HG03439 (cell line): Measurements from ENCODE around the gene PCDHB15.
"Not testable (repeated sequence)": the region's sequence is repeated elsewhere in the genome, so short reads cannot be mapped to it uniquely, and the experiment has no call there.

Experiments used
- ATAC-seq: cut with Tn5 transposase; IDR thresholded peaks from one replicate; pipeline ENCODE4 v1.9.1; 2021; ENCODE audit warnings: mild to moderate bottlenecking, moderate library complexity; ENCODE audit not compliant: unreplicated experiment

Gene PCDHB15

DNA sequence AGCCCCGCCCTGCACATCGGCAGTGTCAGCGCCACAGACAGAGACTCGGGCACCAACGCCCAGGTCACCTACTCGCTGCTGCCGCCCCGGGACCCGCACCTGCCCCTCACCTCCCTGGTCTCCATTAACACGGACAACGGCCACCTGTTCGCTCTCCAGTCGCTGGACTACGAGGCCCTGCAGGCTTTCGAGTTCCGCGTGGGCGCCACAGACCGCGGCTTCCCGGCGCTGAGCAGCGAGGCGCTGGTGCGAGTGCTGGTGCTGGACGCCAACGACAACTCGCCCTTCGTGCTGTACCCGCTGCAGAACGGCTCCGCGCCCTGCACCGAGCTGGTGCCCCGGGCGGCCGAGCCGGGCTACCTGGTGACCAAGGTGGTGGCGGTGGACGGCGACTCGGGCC, 1.8 kb downstream of the PCDHB15 start:
- ATAC-seq = not testable (repeated sequence)

GRCh38 chr5:141247434-141247833, 2.2 kb downstream of the PCDHB15 start:
- not testable (repeated sequence) for ATAC-seq

GRCh38 chr5:141250576-141250975, 5.4 kb downstream of the PCDHB15 start:
- no peak for ATAC-seq

- ATAC-seq = no peak
These were observed 13.3 kb downstream of the PCDHB15 start for GRCh38 chr5:141258464-141258863.

DNA sequence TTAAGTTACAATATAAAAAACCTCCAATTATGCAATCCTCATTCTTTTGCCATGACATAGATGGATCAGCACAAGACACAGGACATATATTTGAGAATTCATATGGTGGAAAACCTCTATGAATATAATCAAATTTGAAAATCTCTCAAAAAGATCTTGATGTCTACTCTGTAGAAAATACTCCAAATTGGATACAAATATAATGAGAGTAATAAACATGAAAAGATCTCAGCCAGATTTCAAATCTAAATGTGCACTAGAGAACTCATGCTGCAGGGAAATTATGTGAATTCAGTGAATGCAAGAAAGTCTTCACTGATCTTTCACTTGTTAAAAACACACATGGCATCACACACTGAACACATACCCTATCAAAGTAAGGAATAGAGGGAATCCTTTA, 13.8 kb downstream of the PCDHB15 start:
- ATAC-seq = no peak

DNA sequence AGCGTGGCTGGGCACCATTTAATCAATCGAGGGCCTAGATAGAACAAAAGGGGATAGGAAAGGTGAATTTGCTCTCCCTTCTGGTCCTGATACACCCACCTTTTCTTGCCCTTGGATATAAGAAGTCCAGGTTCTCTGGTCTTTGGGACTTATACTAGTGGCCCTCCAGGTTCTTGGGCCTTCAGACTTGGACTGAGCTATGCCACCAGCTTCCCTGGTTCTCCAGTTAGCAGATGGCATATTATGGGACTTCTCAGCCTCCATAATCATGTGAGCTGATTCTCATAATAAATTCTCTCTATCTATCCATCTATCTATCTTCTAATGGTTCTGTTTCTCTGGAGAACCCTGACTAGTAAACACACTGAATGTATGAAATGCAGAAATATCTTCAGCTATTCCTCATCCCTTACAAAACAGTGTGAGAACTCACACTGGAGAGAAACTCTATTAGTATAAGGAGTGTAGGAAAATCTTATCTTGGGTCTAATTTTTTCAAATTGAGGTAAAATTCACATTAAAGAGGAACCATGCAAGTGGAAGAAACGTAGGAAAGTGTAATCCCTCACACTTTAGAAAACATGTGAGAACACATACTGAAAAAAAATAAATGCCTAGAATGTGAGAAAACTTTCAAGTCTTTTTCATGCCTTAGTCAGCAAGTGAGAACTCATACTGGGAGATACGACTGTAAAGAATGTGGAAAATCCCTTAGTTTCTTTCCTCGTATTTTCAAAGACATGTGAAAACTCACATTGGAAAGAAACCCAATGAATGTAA, 15.5 kb downstream of the PCDHB15 start:
- ATAC-seq = no peak

- ATAC-seq = no peak
These were observed 16.0 kb downstream of the PCDHB15 start for GRCh38 chr5:141261238-141261546.

- no peak for ATAC-seq
These were observed 24.0 kb downstream of the PCDHB15 start for GRCh38 chr5:141269195-141269594.

DNA sequence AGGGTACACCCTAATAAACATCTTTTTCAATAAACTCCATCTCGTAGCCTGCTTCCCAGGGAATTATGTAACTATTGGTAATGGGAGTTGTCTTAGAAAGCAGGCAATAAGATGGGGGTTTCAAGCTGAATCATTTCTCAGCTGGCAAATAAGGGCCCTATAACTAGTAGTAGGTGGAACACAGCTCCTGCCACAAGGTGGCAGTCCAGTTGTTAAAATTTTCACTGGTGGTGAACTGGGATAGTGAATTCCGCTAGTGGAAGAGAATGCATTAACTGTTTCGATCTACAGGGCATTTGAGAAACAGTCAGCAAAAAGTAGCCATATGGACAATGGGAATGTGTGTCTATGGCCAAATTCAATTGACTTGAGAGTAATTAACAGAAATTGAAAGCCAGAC, 27.7 kb downstream of the PCDHB15 start:
- ATAC-seq = no peak

DNA sequence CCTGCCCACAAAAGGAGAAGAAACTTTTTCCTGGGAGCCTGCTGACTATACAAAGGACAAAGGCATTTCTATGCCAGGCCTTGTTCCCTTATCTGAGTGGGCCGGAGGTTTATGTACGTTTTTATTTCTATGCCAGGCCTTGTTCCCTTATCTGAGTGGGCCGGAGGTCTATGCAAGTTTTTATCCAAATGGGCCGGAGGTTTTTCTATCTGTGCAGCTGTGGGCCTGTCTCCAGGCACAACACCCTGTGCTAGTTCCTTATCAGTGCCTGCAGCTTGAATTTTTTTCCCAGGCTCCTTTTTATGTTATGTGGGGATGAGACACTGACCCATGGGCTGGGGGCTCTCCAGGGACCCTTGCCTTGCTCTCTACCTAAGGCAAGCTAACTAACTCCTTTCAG, 53.2 kb downstream of the PCDHB15 start:
- ATAC-seq = no peak
